A549 (cell line): ENCODE measurements around the gene VIPR1. TPM values are rescaled to one million over a fixed set of nuclear protein-coding genes. Genes with fewer than 3 reads are reported as not detected.
A peak's percentile ranks its signal among the peaks of the same experiment; 100 is the strongest.

Source experiments
- ATAC-seq, 2 experiments: fragments of 200-7000 bp in 1 of 2; fragments of >200 bp in 1 of 2; cut with Nextera tagmentation in 1 of 2; cut with Tn5 transposase in 1 of 2; 3 replicates each; pipeline versions ENCODE4 v1.8.0 to v1.9.1; 2018 to 2020; ENCODE audit warnings: mild to moderate bottlenecking in 1 of 2, moderate library complexity in 1 of 2
- CTCF ChIA-PET: fragments of 300-600 bp; sonication (Branson Sonifier 250); formaldehyde crosslinking; extraction: SDS; loops from one replicate; lab custom pipeline; 2021; ENCODE audit warnings: antibody characterized with exemption, inconsistent platforms; lab: Yijun Ruan, JAX
- POLR2A ChIA-PET: fragments of 350-600 bp; formaldehyde crosslinking; extraction: SDS; loops from one replicate; lab custom pipeline; 2021; ENCODE audit warnings: antibody characterized with exemption, inconsistent platforms; lab: Yijun Ruan, JAX
- DNase-seq, 2 experiments: peaks; one replicate each; pipeline versions ENCODE4 v3.0.0 to v3.0.0-alpha.2; 2011 to 2016; ENCODE audit warnings: low read depth in 1 of 2, low spot score in 1 of 2
- FAIRE-seq: peaks from 2 replicates; lab custom pipeline; 2011; peaks lifted over from hg19 to GRCh38; lab: Jason Lieb, UNC
- H3K27ac ChIP-seq, 2 experiments: fragments of >200 bp; sonication (Bioruptor Twin); formaldehyde crosslinking; 3 replicates each; pipeline ENCODE4 v1.5.1; 2016 to 2017
- H3K4me1 ChIP-seq: fragments of >200 bp; sonication (Bioruptor Twin); formaldehyde crosslinking; 3 replicates; pipeline ENCODE4 v1.6.1; 2016
- H3K4me2 ChIP-seq: fragments of >200 bp; sonication (Bioruptor Twin); formaldehyde crosslinking; 3 replicates; pipeline ENCODE4 v1.6.1; 2016
- H3K4me3 ChIP-seq: fragments of >200 bp; sonication (Bioruptor Twin); formaldehyde crosslinking; 3 replicates; pipeline ENCODE4 v1.5.1; 2016
- H3K9me3 ChIP-seq: fragments of >200 bp; sonication (Bioruptor Twin); formaldehyde crosslinking; 3 replicates; pipeline ENCODE4 v1.6.1; 2016
- CHD4 ChIP-seq: fragments of 200-600 bp; sonication (generic); IDR thresholded peaks from 2 replicates; pipeline ENCODE4 v1.6.1; 2016; ENCODE audit warnings: antibody characterized with exemption, mild to moderate bottlenecking, borderline replicate concordance
- EHF ChIP-seq: fragments of 250-450 bp; sonication (Bioruptor Pico); IDR thresholded peaks from 2 replicates; pipeline ENCODE4 v1.5.0; 2020; ENCODE audit warnings: mild to moderate bottlenecking
- FOSL2 ChIP-seq, 2 experiments: fragments of 450-650 bp in 1 of 2; fragments of >200 bp in 1 of 2; sonication (Bioruptor Twin) in 1 of 2; formaldehyde crosslinking; IDR thresholded peaks; 2 replicates each; pipeline versions ENCODE4 v1.5.0 to v1.6.1; 2016 to 2020; ENCODE audit warnings: mild to moderate bottlenecking in 1 of 2, moderate library complexity in 1 of 2
- HEYL ChIP-seq: fragments of 250-450 bp; sonication (Bioruptor Pico); IDR thresholded peaks from 2 replicates; pipeline ENCODE4 v1.8.0; 2021; ENCODE audit warnings: mild to moderate bottlenecking, moderate library complexity
- HOXA7 ChIP-seq: fragments of 250-450 bp; sonication (Bioruptor Pico); IDR thresholded peaks from 2 replicates; pipeline ENCODE4 v1.5.0; 2020; ENCODE audit warnings: mild to moderate bottlenecking, moderate library complexity
- HOXB13 ChIP-seq: fragments of 250-450 bp; sonication (Bioruptor Pico); IDR thresholded peaks from 2 replicates; pipeline ENCODE4 v1.5.0; 2020; ENCODE audit warnings: low read depth, mild to moderate bottlenecking, moderate library complexity
- JUN ChIP-seq, 2 experiments: fragments of >200 bp; sonication (Bioruptor Twin); formaldehyde crosslinking; IDR thresholded peaks; 2 replicates in 1 of 2; 3 replicates in 1 of 2; pipeline ENCODE4 v1.6.1; 2016 to 2017
- NFE2L2 ChIP-seq: fragments of 150-350 bp; conservative IDR thresholded peaks from 2 replicates; pipeline ENCODE4 v1.6.1; 2014; ENCODE audit warnings: low read length
- PBX3 ChIP-seq: IDR thresholded peaks from 2 replicates; pipeline ENCODE4 v1.6.1; 2012
- RAD21 ChIP-seq, 2 experiments: fragments of >200 bp in 1 of 2; sonication (Bioruptor Twin) in 1 of 2; formaldehyde crosslinking in 1 of 2; IDR thresholded peaks in 1 of 2; conservative IDR thresholded peaks in 1 of 2; 2 replicates in 1 of 2; 3 replicates in 1 of 2; pipeline ENCODE4 v1.6.1; 2012 to 2018; ENCODE audit warnings: inconsistent platforms in 1 of 2
- REST ChIP-seq: fragments of 200-600 bp; sonication (generic); IDR thresholded peaks from 2 replicates; pipeline ENCODE4 v1.6.1; 2016; ENCODE audit warnings: antibody characterized with exemption, mild to moderate bottlenecking, moderate library complexity
- RFX5 ChIP-seq: fragments of 450-650 bp; IDR thresholded peaks from 2 replicates; pipeline ENCODE4 v1.7.1; 2014; ENCODE audit warnings: antibody characterized with exemption, mild to moderate bottlenecking, moderate library complexity
- SREBF2 ChIP-seq: fragments of 450-650 bp; IDR thresholded peaks from 2 replicates; pipeline ENCODE4 v1.6.1; 2014; ENCODE audit warnings: mild to moderate bottlenecking, moderate library complexity
- TFCP2L1 ChIP-seq: fragments of 250-450 bp; sonication (Bioruptor Pico); IDR thresholded peaks from 2 replicates; pipeline ENCODE4 v1.5.0; 2021; ENCODE audit warnings: mild to moderate bottlenecking
- WGBS: methylation state at CpG from one replicate; pipeline ENCODE4 v1.1.6; 2017; ENCODE audit errors: missing lambda C conversion rate; 5-methylcytosine and 5-hydroxymethylcytosine counted together
- polyA plus RNA-seq, 4 experiments: library from polyadenylated mRNA; depleted of rRNA in 3 of 4; stranded (reverse); fragments of >200 nt; fragmentation: RNase III in 1 of 4; extraction: RNeasy Plus Mini Kit Qiagen cat#74134 plus additional on column Dnase treatment in 1 of 4; gene quantifications; 2 replicates in 3 of 4; 3 replicates in 1 of 4; pipeline ENCODE4 v1.2.3, GENCODE V29; 2011 to 2017

VIPR1 gene
- polyA plus RNA-seq, 2 of the 4 experiments (the other 2 are of a cell fraction): 0.26 to 0.80 TPM

DNA sequence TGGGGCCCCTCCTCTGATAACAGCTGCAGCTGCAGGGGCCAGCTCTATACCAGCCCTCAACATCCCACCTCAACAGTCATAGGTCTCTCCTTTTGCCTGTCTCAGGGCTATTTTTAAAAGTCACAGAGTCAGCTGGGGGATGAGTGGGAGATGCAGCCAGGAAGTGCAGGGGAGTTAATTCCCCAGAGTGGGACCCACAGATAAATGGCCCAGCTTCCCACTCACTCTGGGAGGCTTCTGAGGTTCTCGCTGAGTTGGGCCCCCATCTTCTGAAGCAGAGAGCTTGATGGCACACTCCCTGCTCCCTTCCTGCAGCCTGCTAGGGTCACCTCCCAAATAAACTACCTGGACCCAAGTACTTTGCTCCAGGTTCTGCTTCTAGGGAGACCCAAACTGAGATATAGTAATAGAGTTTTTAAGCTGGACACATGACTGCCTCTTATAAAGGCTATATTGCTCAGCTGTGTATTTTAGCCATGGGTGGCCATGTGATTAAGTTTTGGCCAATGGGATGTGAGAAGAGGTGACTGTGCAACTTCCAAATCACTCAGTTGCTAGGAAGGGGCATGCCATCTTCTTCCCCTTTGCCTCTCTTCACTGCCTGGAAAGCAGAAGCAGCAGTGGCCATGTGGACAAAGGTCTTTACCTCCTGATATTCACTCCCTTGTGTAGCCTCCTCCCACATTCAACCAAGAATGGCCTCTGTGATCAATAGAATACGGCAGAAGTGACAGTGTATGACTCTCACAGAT, 15.5 kb upstream of the VIPR1 start (continued):
- TF ChIP-seq HOXB13 (no peak), RAD21 (conservative IDR thresholded peaks at IDR 0.05 in 1 of 2, IDR thresholded peaks at IDR 0.05 in 1 of 2) (no peak), HEYL (CRISPR knock-in tag) (no peak), FOSL2 (IDR thresholded peaks at IDR 0.05) (no peak), FOSL2 (CRISPR knock-in tag; IDR thresholded peaks at IDR 0.05) (no peak), JUN (IDR thresholded peaks at IDR 0.05) (no peak), HOXA7 (no peak), NFE2L2 (no peak)

- FAIRE-seq: no peak
These were observed 13.8 kb upstream of the VIPR1 start for GRCh38 chr3:42488687-42489086.

GRCh38 chr3:42489116-42489936, 13.1 kb upstream of the VIPR1 start:
- H3K4me1 ChIP-seq: peaks cover 13% of the 10 kb centered on the region
- ChIA-PET POLR2A (no interaction called here), CTCF (interaction anchor here (1.0 kb wide), 1 partner anchor 390 kb away, joined by 3 read pairs; no protein-coding TSS in a partner anchor)
- no peak for ATAC-seq
- peak overlapping the region; percentile 55 to 76; a peak in 3 of 6 replicates for H3K27ac ChIP-seq
- whole genome bisulfite sequencing: 96% methylated on average over 9 of the region's 10 CpGs
- no peak for DNase-seq
- no peaks in the 10 kb centered on the region for H3K9me3 ChIP-seq
- no peak for FAIRE-seq
- TF ChIP-seq SREBF2: no peak
- TF ChIP-seq CHD4: no peak
- no peak for TF ChIP-seq PBX3
- H3K4me3 ChIP-seq: no peak overlapping the region
- peak overlapping the region; percentile 56 for H3K4me2 ChIP-seq

More at GRCh38 chr3:42488687-42489086, 13.8 kb upstream of the VIPR1 start:
- no peak overlapping the region for H3K4me3 ChIP-seq
- no peak overlapping the region for H3K27ac ChIP-seq
- no peaks in the 10 kb centered on the region for H3K9me3 ChIP-seq
- DNase-seq (no peak), ATAC-seq (no peak)
- WGBS: 91% methylated on average over 4 of the region's 4 CpGs
- CTCF ChIA-PET: no interaction called here
- TF ChIP-seq RFX5 (no peak), REST (no peak), HOXA7 (no peak), EHF (no peak)
- H3K4me1 ChIP-seq: peaks cover 13% of the 10 kb centered on the region
- POLR2A ChIA-PET: no interaction called here
- no peak overlapping the region for H3K4me2 ChIP-seq

GRCh38 chr3:42489937-42490227, 12.6 kb upstream of the VIPR1 start:
- 86% methylated on average over 3 of the region's 3 CpGs for WGBS
- peak overlapping the region; percentile 55 to 76; a peak in 4 of 6 replicates for H3K27ac ChIP-seq

More at GRCh38 chr3:42489937-42490227, 12.6 kb upstream of the VIPR1 start:
- peak overlapping the region; percentile 56 for H3K4me2 ChIP-seq
- CTCF ChIA-PET: interaction anchor here (1.0 kb wide), 1 partner anchor 391 kb away, joined by 3 read pairs; no protein-coding TSS in a partner anchor
- POLR2A ChIA-PET: no interaction called here
- no peak for DNase-seq
- ATAC-seq: peak in 1 of 2 experiments; percentile 26; a peak in 2 of 6 replicates
- no peak overlapping the region for H3K4me3 ChIP-seq
- H3K4me1 ChIP-seq: peaks cover 13% of the 10 kb centered on the region
- no peaks in the 10 kb centered on the region for H3K9me3 ChIP-seq
- no peak for TF ChIP-seq TFCP2L1
- FAIRE-seq: no peak
